Spinal cord (tissue), 10 donors: ENCODE results near the gene SEC23B. TPM values are rescaled to one million over a fixed set of nuclear protein-coding genes. Genes with fewer than 3 reads are reported as not detected.
A peak's percentile ranks its signal among the peaks of the same experiment; 100 is the strongest.

ENCODE experiments used
- DNase-seq, 6 donors: peaks; one replicate each; pipeline versions ENCODE4 v3.0.0 to v3.0.0-alpha.2; 2013 to 2015; ENCODE audit warnings: low spot score in 6 of 6, low read depth in 4 of 6
- H3K27ac ChIP-seq: one replicate; pipeline ENCODE4 v1.5.1; 2013; ENCODE audit warnings: low read depth, low read length, control low read depth
- H3K27me3 ChIP-seq: one replicate; pipeline ENCODE4 v1.6.1; 2013; ENCODE audit warnings: low read length; ENCODE audit not compliant: control insufficient read depth, insufficient read depth
- H3K36me3 ChIP-seq: one replicate; pipeline ENCODE4 v1.6.1; 2013; ENCODE audit warnings: low read length; ENCODE audit not compliant: control insufficient read depth, insufficient read depth
- H3K4me1 ChIP-seq: one replicate; pipeline ENCODE4 v1.6.1; 2013; ENCODE audit warnings: low read length; ENCODE audit not compliant: control insufficient read depth, insufficient read depth
- H3K4me3 ChIP-seq: one replicate; pipeline ENCODE4 v1.5.1; 2013; ENCODE audit warnings: low read depth, low read length, control low read depth
- H3K9me3 ChIP-seq: one replicate; pipeline ENCODE4 v1.6.1; 2013; ENCODE audit warnings: low read length; ENCODE audit not compliant: control insufficient read depth, insufficient read depth
- WGBS: methylation state at CpG from one replicate; pipeline ENCODE4 v1.1.5; 2013; ENCODE audit warnings: missing lambda C conversion rate; ENCODE audit not compliant: insufficient coverage; 5-methylcytosine and 5-hydroxymethylcytosine counted together
- polyA plus RNA-seq, 2 donors: library from polyadenylated mRNA; unstranded; fragments of 120-200 nt; gene quantifications; one replicate each; pipeline ENCODE4 v1.2.1, GENCODE V29; 2013; ENCODE audit not compliant: insufficient read length in 2 of 2
- total RNA-seq, 2 donors: library from RNA; depleted of rRNA in 1 of 2; stranded (reverse); fragments of 120-200 nt in 1 of 2; fragments of >200 nt in 1 of 2; gene quantifications; one replicate each; pipeline versions ENCODE4 v1.2.3 to v1.2.4, GENCODE V29; 2013 to 2014
- donor health status: healthy.

The SEC23B gene
- total and polyA plus RNA-seq, 4 donors = 52.4 to 61.3 (median 56.6) TPM

- DNase-seq = peak in 1 of 6 donors; percentile 4
- peaks cover 9% of the 10 kb centered on the region for H3K4me1 ChIP-seq
- H3K4me3 ChIP-seq = peak overlapping the region; percentile 79
- H3K27me3 ChIP-seq = no peaks in the 10 kb centered on the region
- peaks cover 11% of the 10 kb centered on the region for H3K36me3 ChIP-seq
- no peaks in the 10 kb centered on the region for H3K9me3 ChIP-seq
- peak overlapping the region; percentile 74 for H3K27ac ChIP-seq
- 6% methylated on average over 3 of the region's 6 CpGs for WGBS
Measured at GRCh38 chr20:18567739-18568091, 60.0 kb downstream of the SEC23B start.

- Histone ChIP-seq H3K9me3 (no peaks in the 10 kb centered on the region), H3K4me1 (peaks cover 9% of the 10 kb centered on the region), H3K4me3 (no peak overlapping the region), H3K36me3 (peaks cover 10% of the 10 kb centered on the region), H3K27ac (no peak overlapping the region), H3K27me3 (no peaks in the 10 kb centered on the region)
- DNase-seq = no peak
- 90% methylated on average over 2 of the region's 2 CpGs for WGBS
Measured at GRCh38 chr20:18571009-18571408, 63.3 kb downstream of the SEC23B start.

- H3K36me3 ChIP-seq = peaks cover 10% of the 10 kb centered on the region
- no peak overlapping the region for H3K4me3 ChIP-seq
- H3K4me1 ChIP-seq = peaks cover 9% of the 10 kb centered on the region
- WGBS = 97% methylated on average over 2 of the region's 2 CpGs
- no peak for DNase-seq
- no peaks in the 10 kb centered on the region for H3K9me3 ChIP-seq
- no peak overlapping the region for H3K27ac ChIP-seq
- H3K27me3 ChIP-seq = no peaks in the 10 kb centered on the region
Measured at GRCh38 chr20:18571578-18571977, 63.8 kb downstream of the SEC23B start.

- Histone ChIP-seq H3K27me3 (no peaks in the 10 kb centered on the region), H3K36me3 (no peaks in the 10 kb centered on the region), H3K9me3 (no peaks in the 10 kb centered on the region), H3K4me1 (no peaks in the 10 kb centered on the region), H3K4me3 (no peak overlapping the region), H3K27ac (no peak overlapping the region)
- DNase-seq = no peak
- WGBS = 81% methylated on average over 4 of the region's 6 CpGs
Measured at GRCh38 chr20:18577942-18578341, 70.2 kb downstream of the SEC23B start.

- no CpG with 5 or more reads among the region's 6 CpGs for WGBS
- no peaks in the 10 kb centered on the region for H3K36me3 ChIP-seq
- H3K4me3 ChIP-seq = no peak overlapping the region
- H3K9me3 ChIP-seq = no peaks in the 10 kb centered on the region
- H3K27ac ChIP-seq = no peak overlapping the region
- DNase-seq = no peak
- H3K4me1 ChIP-seq = no peaks in the 10 kb centered on the region
- no peaks in the 10 kb centered on the region for H3K27me3 ChIP-seq
Measured at GRCh38 chr20:18578581-18578980, 70.8 kb downstream of the SEC23B start.

- no peak overlapping the region for H3K27ac ChIP-seq
- no peaks in the 10 kb centered on the region for H3K9me3 ChIP-seq
- no peaks in the 10 kb centered on the region for H3K36me3 ChIP-seq
- no peaks in the 10 kb centered on the region for H3K4me1 ChIP-seq
- WGBS = 100% methylated on average over 1 of the region's 4 CpGs
- no peak for DNase-seq
- no peaks in the 10 kb centered on the region for H3K27me3 ChIP-seq
- H3K4me3 ChIP-seq = no peak overlapping the region
Measured at GRCh38 chr20:18580012-18580411, 72.3 kb downstream of the SEC23B start.

GRCh38 chr20:18585134-18585533, 77.4 kb downstream of the SEC23B start:
- Histone ChIP-seq H3K36me3 (no peaks in the 10 kb centered on the region), H3K4me1 (peaks cover 4% of the 10 kb centered on the region), H3K9me3 (no peaks in the 10 kb centered on the region), H3K27me3 (no peaks in the 10 kb centered on the region), H3K27ac (no peak overlapping the region), H3K4me3 (no peak overlapping the region)
- DNase-seq = no peak
- WGBS = 93% methylated on average over 2 of the region's 2 CpGs

- Histone ChIP-seq H3K27ac (peak within 1 kb of the TSS; percentile 64), H3K4me1 (peaks cover 4% of the 10 kb centered on the region), H3K27me3 (no peaks in the 10 kb centered on the region), H3K9me3 (no peaks in the 10 kb centered on the region), H3K36me3 (no peaks in the 10 kb centered on the region), H3K4me3 (peak within 1 kb of the TSS; percentile 75)
- DNase-seq = peak; percentile 65 to 97 (median 85)
- under 1% methylated on average over 88 of the region's 88 CpGs for WGBS
Measured at GRCh38 chr20:18587665-18588573, 80.2 kb downstream of the SEC23B start, which contains the start of gene DTD1. DTD1 (plus strand) TSS chr20:18588054; CDS start chr20:18588073, 19 bp downstream.

- H3K4me3 ChIP-seq = peak overlapping the region; percentile 75
- H3K9me3 ChIP-seq = no peaks in the 10 kb centered on the region
- no peaks in the 10 kb centered on the region for H3K36me3 ChIP-seq
- H3K27me3 ChIP-seq = no peaks in the 10 kb centered on the region
- H3K4me1 ChIP-seq = peaks cover 4% of the 10 kb centered on the region
- 0% methylated on average over 12 of the region's 18 CpGs for WGBS
- peak in 1 of 6 donors; percentile 32 for DNase-seq
- H3K27ac ChIP-seq = peak overlapping the region; percentile 64
Measured at GRCh38 chr20:18588574-18588933, 80.8 kb downstream of the SEC23B start.
